ENCODE data around the gene PDE4B.

The PDE4B gene

DNA sequence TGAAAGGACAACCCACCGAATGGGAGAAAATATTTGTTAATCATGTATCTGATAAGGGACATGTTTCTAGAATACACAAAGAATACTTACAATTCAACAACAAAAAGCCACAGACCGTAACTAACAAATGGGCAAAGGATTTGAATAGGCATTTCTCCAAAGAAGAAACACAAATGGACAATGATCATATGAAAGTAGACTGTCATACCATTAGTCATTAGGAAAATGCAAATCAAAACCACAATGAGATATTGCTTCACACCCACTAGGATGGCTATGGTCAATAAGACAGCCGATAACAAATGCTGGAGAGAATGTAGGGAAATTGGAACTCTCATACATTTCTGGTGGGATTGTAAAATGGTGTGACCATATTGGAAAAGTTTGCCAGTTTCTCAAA, 374.1 kb downstream of the PDE4B start:
- H3K4me3 Mint-ChIP-seq: no peak overlapping the region
- peaks cover 3 to 4% of the 10 kb centered on the region in 2 donors for H3K9me3 Mint-ChIP-seq
- peaks cover 5 to 18% of the 10 kb centered on the region in 2 donors for H3K4me1 Mint-ChIP-seq
- no peaks in the 10 kb centered on the region for H3K36me3 Mint-ChIP-seq
- no peak for ATAC-seq (replicated peaks)
- DNase-seq: no peak
- H3K27ac Mint-ChIP-seq: no peak overlapping the region
- H3K27me3 Mint-ChIP-seq: peaks cover 0 to 11% of the 10 kb centered on the region in 2 donors

DNA sequence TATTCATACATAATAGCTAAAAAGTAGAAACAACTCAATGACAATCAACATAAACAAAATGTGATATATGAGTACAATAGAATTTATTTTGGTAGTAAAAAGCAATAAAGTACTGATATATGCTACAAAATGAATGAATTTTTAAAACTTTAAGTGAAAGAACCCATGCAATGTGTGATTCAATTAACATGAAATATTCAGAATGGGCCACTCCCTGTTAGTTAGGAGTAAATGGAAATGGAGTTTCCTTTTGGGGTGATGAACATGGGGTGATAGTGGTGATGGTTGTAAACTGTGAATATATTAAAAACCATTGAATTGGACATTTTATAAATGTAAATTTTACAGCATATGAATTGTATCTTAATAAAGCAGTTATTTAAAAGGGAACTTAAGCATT, 374.6 kb downstream of the PDE4B start:
- Mint-ChIP-seq H3K27ac (no peak overlapping the region), H3K9me3 (peaks cover 3 to 4% of the 10 kb centered on the region in 2 donors), H3K4me1 (peaks cover 5 to 18% of the 10 kb centered on the region in 2 donors), H3K4me3 (no peak overlapping the region), H3K36me3 (no peaks in the 10 kb centered on the region), H3K27me3 (peaks cover 0 to 8% of the 10 kb centered on the region in 2 donors)
- no peak for ATAC-seq (replicated peaks)
- DNase-seq: no peak

DNA sequence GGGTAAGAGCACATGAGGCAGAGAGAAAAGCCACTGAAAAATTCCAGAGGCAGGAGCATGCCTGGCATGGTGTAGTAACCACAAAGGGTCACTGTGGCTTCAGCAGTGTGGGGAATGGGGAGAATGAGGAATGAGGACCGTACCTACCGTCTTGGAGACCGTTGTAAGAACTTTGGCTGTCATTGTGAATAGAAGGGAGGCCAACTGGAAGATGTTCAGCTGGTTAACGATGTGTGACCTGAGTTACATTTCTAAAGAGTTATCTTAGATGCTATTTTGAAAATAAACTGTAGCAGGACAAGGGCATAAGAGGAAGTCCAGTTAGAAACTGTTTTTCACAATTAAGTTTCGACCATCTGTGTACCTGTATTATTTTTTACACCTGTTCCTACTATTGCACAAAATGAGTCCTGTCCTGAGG, 375.8 kb downstream of the PDE4B start:
- DNase-seq (no peak), ATAC-seq (replicated peaks) (peak in 1 of 2 donors; percentile 48)
- Mint-ChIP-seq H3K4me1 (peaks cover 5 to 18% of the 10 kb centered on the region in 2 donors), H3K4me3 (peak overlapping the region in 1 of 2 donors; percentile 36), H3K9me3 (peaks cover 3 to 4% of the 10 kb centered on the region in 2 donors), H3K27ac (no peak overlapping the region), H3K27me3 (no peaks in the 10 kb centered on the region), H3K36me3 (no peaks in the 10 kb centered on the region)

DNA sequence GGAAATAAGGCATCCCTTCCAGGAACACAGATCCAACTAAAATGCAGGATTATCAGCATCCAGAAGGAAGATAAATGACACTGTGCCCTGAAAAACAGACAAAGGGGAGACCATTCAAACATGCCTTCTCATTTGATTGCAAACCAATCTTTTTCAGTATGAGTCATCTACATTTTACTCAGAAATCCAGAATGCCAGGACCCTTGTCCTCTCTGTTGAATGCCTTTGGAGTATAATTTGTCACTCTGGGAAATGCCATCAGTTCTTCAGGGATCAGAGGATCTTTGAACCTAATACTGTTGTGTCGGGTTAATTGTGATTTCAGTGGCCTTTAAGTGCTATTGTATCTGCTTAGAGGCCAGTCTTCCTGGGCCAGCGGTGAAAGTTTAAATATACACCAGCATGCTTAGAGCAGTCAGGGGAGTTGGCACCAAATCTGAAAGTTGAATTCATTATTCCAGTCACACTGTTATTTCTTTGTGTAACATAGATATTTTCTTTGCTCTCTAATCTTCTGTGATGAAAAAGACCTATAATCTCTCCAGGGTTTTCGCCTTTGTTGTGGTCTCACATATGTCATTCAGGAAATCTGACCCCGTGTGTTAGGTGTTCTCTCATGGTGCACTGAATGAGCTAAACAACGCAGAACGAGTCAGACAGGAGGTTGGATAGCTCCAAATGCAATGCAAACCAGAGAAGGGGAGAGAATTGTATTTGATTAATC, 376.4 kb downstream of the PDE4B start:
- no peak overlapping the region for H3K4me3 Mint-ChIP-seq
- DNase-seq (no peak), ATAC-seq (replicated peaks) (peak in 1 of 2 donors; percentile 44)
- H3K27me3 Mint-ChIP-seq: no peaks in the 10 kb centered on the region
- H3K27ac Mint-ChIP-seq: no peak overlapping the region
- peaks cover 3 to 4% of the 10 kb centered on the region in 2 donors for H3K9me3 Mint-ChIP-seq
- no peaks in the 10 kb centered on the region for H3K36me3 Mint-ChIP-seq
- peaks cover 5 to 18% of the 10 kb centered on the region in 2 donors for H3K4me1 Mint-ChIP-seq

DNA sequence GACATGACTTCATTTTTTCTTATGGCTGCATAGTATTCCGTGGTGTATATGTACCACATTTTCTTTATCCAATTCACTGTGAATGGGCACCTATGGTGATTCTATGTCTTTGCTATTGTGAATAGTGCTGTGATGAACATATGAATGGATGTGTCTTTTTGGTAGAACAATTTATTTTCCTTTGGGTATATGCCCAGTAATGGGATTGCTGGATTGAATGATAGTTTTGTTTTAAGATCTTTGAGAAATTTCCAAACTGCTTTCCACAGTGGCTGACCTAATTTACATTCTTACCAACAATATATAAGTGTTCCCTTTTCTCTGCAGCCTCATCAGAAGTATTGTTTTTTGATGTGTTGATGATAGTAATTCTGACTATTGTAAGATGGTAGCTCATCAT, 379.6 kb downstream of the PDE4B start:
- H3K9me3 Mint-ChIP-seq: no peaks in the 10 kb centered on the region
- no peaks in the 10 kb centered on the region for H3K27me3 Mint-ChIP-seq
- no peak overlapping the region for H3K27ac Mint-ChIP-seq
- H3K4me3 Mint-ChIP-seq: no peak overlapping the region
- peaks cover 5 to 11% of the 10 kb centered on the region in 2 donors for H3K4me1 Mint-ChIP-seq
- no peak for ATAC-seq (replicated peaks)
- no peak for DNase-seq
- H3K36me3 Mint-ChIP-seq: no peaks in the 10 kb centered on the region

DNA sequence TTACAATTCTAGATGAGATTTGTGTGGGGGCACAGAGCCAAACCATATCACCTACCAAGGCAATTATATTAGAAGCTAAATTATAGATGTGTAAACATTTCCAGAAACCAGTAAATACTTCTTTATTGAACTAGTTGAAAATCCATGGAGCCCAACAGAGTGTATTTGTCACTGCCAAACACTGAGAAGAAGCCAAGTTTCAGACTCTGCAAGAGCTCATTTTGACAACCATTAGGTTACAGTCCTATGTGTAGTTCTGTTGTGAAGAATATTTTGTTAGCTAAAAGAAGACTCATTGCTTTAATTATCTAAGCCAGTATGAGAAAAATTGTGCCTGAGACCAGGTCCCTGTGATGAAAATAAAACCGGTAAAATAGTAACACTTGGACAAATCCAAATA, 382.4 kb downstream of the PDE4B start:
- Mint-ChIP-seq H3K4me3 (no peak overlapping the region), H3K9me3 (no peaks in the 10 kb centered on the region), H3K27me3 (no peaks in the 10 kb centered on the region), H3K4me1 (no peaks in the 10 kb centered on the region), H3K36me3 (no peaks in the 10 kb centered on the region), H3K27ac (no peak overlapping the region)
- no peak for ATAC-seq (replicated peaks)
- DNase-seq: no peak

DNA sequence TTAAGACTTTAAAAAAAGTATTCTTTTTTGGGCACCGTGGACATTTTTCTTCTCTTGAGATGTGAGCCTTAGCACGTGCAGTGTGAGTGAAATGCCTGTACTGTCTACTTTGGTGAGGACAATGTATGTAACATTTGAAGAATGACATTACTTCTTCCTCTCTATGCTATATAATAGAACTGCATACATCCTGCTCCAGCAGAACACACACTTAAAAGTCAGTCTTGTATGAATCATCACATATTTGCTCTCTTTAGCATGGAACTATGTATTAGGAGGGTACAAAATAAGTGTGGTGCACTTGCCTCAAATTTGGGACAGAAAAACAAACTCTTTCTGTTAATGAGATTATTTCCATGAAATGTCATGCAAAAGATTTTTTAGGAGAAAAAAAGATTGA, 382.9 kb downstream of the PDE4B start:
- ATAC-seq (replicated peaks) (no peak), DNase-seq (no peak)
- Mint-ChIP-seq H3K27me3 (no peaks in the 10 kb centered on the region), H3K36me3 (no peaks in the 10 kb centered on the region), H3K4me3 (no peak overlapping the region), H3K4me1 (no peaks in the 10 kb centered on the region), H3K27ac (no peak overlapping the region), H3K9me3 (no peaks in the 10 kb centered on the region)

DNA sequence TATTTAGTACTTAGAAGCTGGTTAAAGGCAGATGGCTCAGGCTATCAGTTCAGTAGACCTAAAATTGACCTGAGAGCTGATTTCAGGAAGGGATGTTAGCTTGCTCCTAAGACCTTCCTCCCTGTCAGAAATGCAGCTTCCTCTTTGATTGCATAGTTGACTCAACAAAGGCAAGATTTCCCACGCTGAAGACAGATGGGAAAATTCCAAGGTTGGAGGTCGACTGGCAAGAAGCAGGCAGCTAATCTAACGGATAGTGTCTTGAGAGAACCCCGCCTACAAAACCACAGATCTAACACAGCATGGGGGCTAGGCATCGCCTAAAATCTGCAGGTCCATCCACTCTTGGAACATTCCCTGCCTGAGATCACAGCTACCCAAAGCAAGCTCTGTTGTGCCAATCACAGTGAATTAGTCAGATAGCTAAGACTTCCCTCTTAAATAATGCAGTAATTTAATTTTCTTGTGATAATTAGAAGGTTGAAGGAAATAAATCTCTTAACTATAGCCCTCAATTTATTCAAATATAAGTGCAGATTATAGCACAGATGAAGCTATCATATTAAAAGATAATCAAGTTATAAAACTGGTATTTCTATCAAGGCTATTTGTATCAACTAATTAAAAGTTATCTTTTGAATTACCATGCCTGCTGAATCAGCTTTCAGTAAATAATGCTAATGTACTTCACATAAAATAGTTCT, 383.5 kb downstream of the PDE4B start:
- Mint-ChIP-seq H3K9me3 (no peaks in the 10 kb centered on the region), H3K27me3 (no peaks in the 10 kb centered on the region), H3K27ac (no peak overlapping the region), H3K36me3 (no peaks in the 10 kb centered on the region), H3K4me1 (no peaks in the 10 kb centered on the region), H3K4me3 (no peak overlapping the region)
- no peak for ATAC-seq (replicated peaks)
- no peak for DNase-seq

DNA sequence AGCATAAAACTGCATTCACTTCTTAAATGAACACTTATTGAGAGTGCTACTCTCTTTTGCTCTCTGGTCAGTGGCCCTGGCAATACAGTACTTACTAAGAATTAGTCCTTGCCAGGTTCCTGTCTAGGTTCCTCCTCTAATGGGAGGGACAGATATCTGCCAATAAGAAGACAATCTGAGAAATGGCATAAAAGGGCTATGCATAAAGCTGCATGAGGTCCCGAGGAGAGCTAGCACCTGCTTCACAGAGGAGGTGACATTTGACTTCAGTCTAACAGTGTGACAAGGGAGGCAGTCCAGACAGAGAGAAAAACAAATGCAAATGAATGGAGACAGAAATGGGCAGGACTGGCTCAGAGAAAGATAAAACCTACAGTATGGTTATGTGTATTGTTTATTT, 384.1 kb downstream of the PDE4B start:
- H3K9me3 Mint-ChIP-seq: no peaks in the 10 kb centered on the region
- H3K27me3 Mint-ChIP-seq: no peaks in the 10 kb centered on the region
- no peaks in the 10 kb centered on the region for H3K4me1 Mint-ChIP-seq
- H3K27ac Mint-ChIP-seq: no peak overlapping the region
- no peaks in the 10 kb centered on the region for H3K36me3 Mint-ChIP-seq
- DNase-seq (no peak), ATAC-seq (replicated peaks) (no peak)
- H3K4me3 Mint-ChIP-seq: no peak overlapping the region

DNA sequence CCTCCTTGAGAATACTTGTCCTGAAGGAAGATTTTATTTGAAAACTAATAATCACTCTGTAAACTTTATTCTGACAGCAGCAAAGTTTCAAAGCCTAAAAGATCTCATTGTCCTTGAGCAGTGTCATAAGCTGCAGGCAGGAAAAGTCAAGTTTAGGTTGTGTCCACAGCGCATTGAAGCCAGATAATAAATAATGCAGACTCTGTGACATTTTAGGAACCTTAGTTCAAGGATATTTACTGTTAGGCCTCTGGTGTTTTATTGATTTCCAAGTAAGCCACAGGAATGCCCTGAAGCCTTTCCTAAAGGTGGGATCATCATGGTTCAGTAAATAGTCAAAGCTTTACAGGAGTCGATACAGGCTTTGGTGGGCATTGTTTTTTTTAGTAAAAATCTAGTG, 384.8 kb downstream of the PDE4B start:
- H3K4me1 Mint-ChIP-seq: no peaks in the 10 kb centered on the region
- no peaks in the 10 kb centered on the region for H3K27me3 Mint-ChIP-seq
- H3K27ac Mint-ChIP-seq: no peak overlapping the region
- H3K36me3 Mint-ChIP-seq: no peaks in the 10 kb centered on the region
- ATAC-seq (replicated peaks) (no peak), DNase-seq (no peak)
- no peaks in the 10 kb centered on the region for H3K9me3 Mint-ChIP-seq
- H3K4me3 Mint-ChIP-seq: no peak overlapping the region

DNA sequence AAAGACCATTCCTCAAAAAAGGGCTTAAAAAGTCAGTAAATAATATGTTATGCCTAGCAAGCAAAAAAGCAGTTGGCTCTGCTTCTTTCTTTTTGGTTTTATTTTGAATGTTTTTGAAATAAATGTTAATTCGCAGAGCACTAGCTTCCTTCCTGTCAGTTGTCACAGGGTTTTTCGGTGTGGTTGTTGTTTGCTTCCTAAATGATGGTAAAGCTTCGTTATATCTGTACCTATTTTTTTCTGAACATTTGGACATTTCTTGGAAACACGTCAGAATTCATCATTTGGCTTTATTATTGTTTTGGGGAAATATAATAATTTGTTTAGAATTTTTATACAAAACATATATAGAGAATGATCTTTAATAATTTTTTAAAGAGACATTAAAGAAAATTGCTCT, 389.3 kb downstream of the PDE4B start:
- DNase-seq (no peak), ATAC-seq (replicated peaks) (no peak)
- Mint-ChIP-seq H3K4me3 (no peak overlapping the region), H3K27ac (no peak overlapping the region), H3K27me3 (no peaks in the 10 kb centered on the region), H3K9me3 (no peaks in the 10 kb centered on the region), H3K36me3 (no peaks in the 10 kb centered on the region), H3K4me1 (no peaks in the 10 kb centered on the region)

DNA sequence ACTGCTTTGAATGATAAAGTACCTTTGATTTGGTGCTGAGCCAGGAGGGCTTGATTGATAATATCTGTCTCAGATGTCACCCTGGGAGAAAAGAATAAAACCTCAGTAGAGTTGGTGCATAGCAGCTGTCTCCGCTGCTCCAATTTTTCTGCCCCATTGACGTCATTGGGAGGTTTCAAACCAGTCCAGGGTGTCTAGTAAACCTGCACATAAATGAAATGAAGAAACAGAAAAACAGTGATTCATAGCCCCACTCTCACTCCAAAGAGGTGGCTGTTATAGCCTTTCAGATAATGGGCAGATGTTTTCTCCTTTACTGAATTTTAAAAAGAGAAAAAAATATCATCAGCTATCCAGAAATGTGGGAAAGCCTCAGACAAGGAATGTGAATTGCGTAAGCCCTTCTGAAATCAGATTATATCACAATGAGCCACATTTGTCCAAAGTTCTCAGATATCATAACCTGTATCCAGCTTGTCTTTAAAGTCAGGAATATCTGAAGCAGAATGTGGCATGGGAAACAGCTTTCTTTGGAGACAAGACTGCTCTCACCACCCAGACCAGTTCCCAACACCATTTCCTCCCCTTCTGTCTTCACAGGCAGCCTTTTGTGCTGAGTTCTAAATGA, 390.0 kb downstream of the PDE4B start:
- Mint-ChIP-seq H3K27me3 (no peaks in the 10 kb centered on the region), H3K4me1 (no peaks in the 10 kb centered on the region), H3K9me3 (no peaks in the 10 kb centered on the region), H3K4me3 (no peak overlapping the region), H3K36me3 (no peaks in the 10 kb centered on the region), H3K27ac (no peak overlapping the region)
- DNase-seq (no peak), ATAC-seq (replicated peaks) (no peak)

DNA sequence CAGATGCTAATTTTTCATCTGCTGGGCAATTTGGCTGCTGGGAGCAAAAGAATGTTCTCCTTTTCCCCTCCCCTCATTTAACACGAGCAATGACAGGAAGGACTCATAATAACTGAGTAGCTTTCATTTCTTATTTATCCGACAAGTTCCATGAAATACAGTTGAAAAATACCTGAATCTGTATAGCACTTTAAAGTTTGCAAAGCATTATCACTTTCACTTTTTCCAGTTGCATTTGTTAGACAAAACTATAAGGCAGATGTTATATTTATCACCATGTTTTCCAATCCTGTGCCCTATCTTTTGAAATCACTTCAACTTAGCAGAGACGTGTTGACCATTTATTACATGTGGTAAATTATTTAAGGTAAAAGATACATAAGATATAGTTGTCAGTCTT, 390.7 kb downstream of the PDE4B start:
- H3K4me1 Mint-ChIP-seq: no peaks in the 10 kb centered on the region
- no peaks in the 10 kb centered on the region for H3K27me3 Mint-ChIP-seq
- no peak for DNase-seq
- no peak for ATAC-seq (replicated peaks)
- no peak overlapping the region for H3K4me3 Mint-ChIP-seq
- H3K9me3 Mint-ChIP-seq: no peaks in the 10 kb centered on the region
- H3K27ac Mint-ChIP-seq: no peak overlapping the region
- no peaks in the 10 kb centered on the region for H3K36me3 Mint-ChIP-seq

DNA sequence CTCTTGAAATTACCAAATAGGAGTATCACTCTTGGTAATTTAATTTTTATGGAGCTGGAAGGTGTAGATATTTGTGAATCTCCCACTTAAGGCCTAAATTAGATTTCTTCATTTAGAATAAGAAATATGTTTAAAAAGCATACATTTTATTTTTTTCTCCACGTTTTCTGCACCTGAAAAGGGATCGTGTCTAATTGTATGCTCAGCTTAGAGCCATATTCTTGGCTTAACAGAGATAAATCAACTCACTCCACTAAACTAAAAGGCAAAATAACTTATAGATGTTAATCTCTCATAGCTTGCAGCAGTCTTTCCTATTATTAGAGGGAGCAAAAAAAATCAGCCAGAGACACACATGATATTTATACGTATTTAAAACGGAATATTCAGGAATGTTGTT, 404.4 kb downstream of the PDE4B start:
- no peak for ATAC-seq (replicated peaks)
- Mint-ChIP-seq H3K27ac (no peak overlapping the region), H3K4me3 (no peak overlapping the region), H3K36me3 (no peaks in the 10 kb centered on the region), H3K27me3 (no peaks in the 10 kb centered on the region), H3K9me3 (peaks cover 0 to 1% of the 10 kb centered on the region in 2 donors), H3K4me1 (no peaks in the 10 kb centered on the region)
- DNase-seq: no peak

DNA sequence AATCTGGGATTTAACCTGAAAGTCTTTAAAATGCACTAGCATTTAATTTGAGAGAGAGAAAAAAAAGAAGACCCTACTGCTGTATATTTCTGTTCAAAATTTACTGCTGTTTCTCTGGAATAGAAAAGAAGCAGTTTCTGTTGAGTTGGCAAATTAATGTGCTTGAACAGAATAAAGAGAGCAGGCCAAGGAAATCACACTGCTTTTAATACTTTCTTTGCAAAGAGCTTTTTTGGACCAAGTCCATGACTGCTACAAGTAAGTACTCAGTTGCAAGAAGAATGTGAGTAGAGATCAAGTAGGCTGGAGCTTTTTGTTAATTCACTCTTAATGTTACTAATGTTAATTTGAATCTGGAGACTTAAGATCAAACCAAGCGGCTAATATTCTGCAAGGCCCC, 405.1 kb downstream of the PDE4B start:
- Mint-ChIP-seq H3K9me3 (peaks cover 0 to under 1% of the 10 kb centered on the region in 2 donors), H3K36me3 (no peaks in the 10 kb centered on the region), H3K27ac (no peak overlapping the region), H3K27me3 (no peaks in the 10 kb centered on the region), H3K4me1 (no peaks in the 10 kb centered on the region), H3K4me3 (no peak overlapping the region)
- ATAC-seq (replicated peaks): no peak
- DNase-seq: no peak
